Motor neuron (in vitro differentiated cells): ENCODE data around the gene RABL3. TPM values are rescaled to one million over a fixed set of nuclear protein-coding genes. Genes with fewer than 3 reads are reported as not detected.
"Not testable (repeated sequence)": the region's sequence is repeated elsewhere in the genome, so short reads cannot be mapped to it uniquely, and the experiment has no call there.

ENCODE experiments used
- ATAC-seq, 8 experiments: fragments of 200-7000 bp; cut with Tn5 transposase; replicated peaks in 6 of 8; 2 replicates each; pipeline ENCODE4 v1.8.0; 2021; ENCODE audit warnings: mild to moderate bottlenecking in 8 of 8, moderate library complexity in 8 of 8
- H3K27ac ChIP-seq, 2 donors: fragments of 250-450 bp; sonication (Bioruptor Pico); 2 replicates each; pipeline ENCODE4 v1.9.0; 2021; ENCODE audit warnings: antibody characterized with exemption in 2 of 2, mild to moderate bottlenecking in 2 of 2, moderate library complexity in 1 of 2
- H3K4me1 ChIP-seq, 2 donors: fragments of 250-450 bp; sonication (Bioruptor Pico); replicated peaks in 1 of 2; 2 replicates each; pipeline ENCODE4 v1.6.1; 2021; ENCODE audit warnings: antibody characterized with exemption in 2 of 2, mild to moderate bottlenecking in 2 of 2, moderate library complexity in 1 of 2
- H3K4me3 ChIP-seq, 5 donors: fragments of 250-450 bp; sonication (Bioruptor Pico); 2 replicates each; pipeline ENCODE4 v1.9.0; 2021; ENCODE audit warnings: antibody characterized with exemption in 5 of 5, mild to moderate bottlenecking in 5 of 5, moderate library complexity in 4 of 5
- WGBS, 10 experiments: fragments of 450-650 bp; shearing (Covaris generic); methylation state at CpG; one replicate each; pipeline ENCODE4 v1.0.0; 2022; 5-methylcytosine and 5-hydroxymethylcytosine counted together
- in situ Hi-C, 9 experiments: fragments of 400-800 bp; cut with MboI; loops; one replicate each; pipeline ENCODE4 v1.15.0; 2021; ENCODE audit warnings: low sequenced_read_pairs in 9 of 9, low pct_unique_long_range_greater_than_20kb in 2 of 9; ENCODE audit not compliant: unreplicated experiment in 9 of 9
- total RNA-seq, 8 experiments: library from RNA; unstranded; fragments of 300-600 nt; gene quantifications; 2 replicates each; pipeline versions ENCODE4 v1.2.3 to v1.2.4, GENCODE V29; 2022

The RABL3 gene
- total RNA-seq, 8 experiments from 2014 or later, result 5.3 to 15.2 (median 11.3) TPM

DNA sequence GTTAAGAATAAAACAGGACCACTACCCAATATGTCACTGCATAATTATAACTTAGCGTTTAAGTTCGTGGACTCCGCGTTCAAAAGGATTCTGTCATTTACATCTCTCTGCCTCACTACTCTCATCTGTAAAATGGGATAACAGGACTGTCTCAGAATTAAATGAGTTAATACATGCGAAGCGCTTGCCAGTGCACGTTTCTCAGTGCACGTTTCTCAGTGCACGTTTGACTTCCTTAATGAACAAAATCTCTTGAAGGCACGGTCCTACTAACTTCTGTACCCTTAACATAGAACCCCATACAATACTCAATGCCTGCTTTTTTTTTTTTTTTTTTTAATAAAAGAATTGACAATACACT is 499 bp downstream of the RABL3 start:
- in situ Hi-C loops, result no loop called here
- peak in 1 of 8 experiments; percentile 4 for ATAC-seq
- peak overlapping the region; percentile 70 to 97 (median 90) for H3K4me3 ChIP-seq
- H3K4me1 ChIP-seq, result peaks cover 5 to 8% of the 10 kb centered on the region in 2 donors
- 0 to 60% (median 26%) methylated on average over 4 to 10 of the region's 10 CpGs for WGBS, 10 experiments
- H3K27ac ChIP-seq, result peak overlapping the region; percentile 97 to 98

DNA sequence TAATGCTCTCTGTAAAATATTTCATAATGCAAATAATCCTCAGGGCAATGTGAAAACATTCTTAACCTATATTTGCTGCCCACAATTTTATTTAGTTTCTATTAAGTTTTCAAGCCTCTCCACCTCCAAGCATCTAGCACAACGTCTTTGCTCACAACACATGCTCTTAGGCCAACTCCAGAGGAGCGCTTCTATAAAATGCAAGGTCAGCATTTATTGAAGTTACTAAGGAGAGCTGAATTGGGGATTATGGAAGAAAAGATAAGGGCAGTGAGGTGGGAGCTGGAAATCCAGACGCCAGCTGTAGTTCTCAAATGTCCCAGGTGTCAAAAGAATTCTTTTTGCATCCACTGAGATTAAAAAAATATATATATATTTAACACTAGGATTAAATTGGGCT is 996 bp downstream of the RABL3 start:
- in situ Hi-C loops, result no loop called here
- WGBS, 10 experiments, result 0 to 100% (median 66%) methylated on average over 1 to 3 of the region's 3 CpGs; no CpG with 5 or more reads in 2 of the 10 experiments
- Histone ChIP-seq H3K4me3 (peak overlapping the region in 1 of 5 donors; percentile 97), H3K27ac (no peak overlapping the region), H3K4me1 (peaks cover 5 to 8% of the 10 kb centered on the region in 2 donors)
- no peak for ATAC-seq

DNA sequence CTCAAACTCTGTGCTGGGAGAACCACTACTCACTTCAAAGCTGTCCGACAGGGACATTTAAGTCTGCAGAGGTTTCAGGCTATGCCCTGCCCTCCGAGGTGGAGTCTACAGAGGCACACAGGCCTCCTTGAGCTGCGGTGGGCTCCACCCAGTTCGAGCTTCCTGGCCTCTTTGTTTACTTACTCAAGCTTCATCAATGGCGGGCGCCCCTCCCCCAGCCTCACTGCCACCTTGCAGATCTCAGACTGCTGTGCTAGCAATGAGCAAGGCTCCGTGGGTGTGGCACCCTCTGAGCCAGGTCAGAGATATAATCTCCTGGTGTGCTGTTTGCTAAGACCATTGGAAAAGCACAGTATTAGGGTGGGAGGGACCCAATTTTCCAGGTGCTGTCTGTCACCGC is 4.3 kb downstream of the RABL3 start:
- H3K4me1 ChIP-seq, H3K27ac ChIP-seq, H3K4me3 ChIP-seq, in situ Hi-C loops, ATAC-seq: not testable (repeated sequence)
- 83 to 100% (median 100%) methylated on average over 1 to 3 of the region's 8 CpGs; no CpG with 5 or more reads in 6 of the 10 experiments for WGBS, 10 experiments

DNA sequence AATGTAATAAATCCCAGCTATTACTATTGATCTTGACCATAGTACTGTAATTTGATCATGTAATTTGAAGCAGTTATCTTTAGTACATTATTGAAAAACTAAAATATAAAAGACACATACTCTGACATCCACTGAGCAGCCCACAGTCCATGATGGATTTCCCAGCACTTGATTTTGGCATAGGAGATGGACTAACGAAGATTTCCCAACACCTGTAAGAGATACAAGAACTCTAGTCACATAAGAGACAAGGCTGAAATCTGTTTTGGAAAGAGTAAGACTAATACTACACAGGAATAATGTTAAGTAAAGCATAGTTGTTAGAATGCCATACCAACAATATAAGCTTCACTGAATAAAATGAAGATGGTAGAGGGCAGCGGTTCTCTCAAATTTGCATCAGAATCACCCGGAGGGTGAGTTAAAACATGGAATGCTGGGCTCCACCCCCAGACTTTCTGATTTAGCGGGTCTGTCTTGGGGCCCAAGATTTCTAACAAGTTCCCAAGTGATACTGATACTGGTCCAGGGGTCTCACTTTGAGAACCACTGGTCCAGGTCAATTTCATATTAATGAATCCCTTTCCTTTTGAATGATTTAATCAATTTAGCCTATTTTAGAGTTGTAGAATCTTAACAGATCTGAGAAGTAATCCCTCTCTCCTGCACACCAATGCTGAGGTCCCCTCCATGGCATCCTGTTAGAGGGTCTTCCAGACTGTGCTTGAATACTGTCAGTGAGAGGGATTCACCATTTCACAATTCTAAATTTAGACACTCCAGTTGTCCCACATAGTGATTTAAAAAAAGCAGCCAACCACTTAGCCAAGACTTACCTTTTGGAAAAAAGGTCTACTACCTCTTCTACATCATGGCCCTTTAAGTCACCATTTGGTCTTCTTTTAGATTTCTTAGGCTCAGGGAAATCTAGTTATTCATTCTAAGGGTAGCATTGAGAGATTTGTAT is 11.5 kb downstream of the RABL3 start:
- Histone ChIP-seq H3K27ac (no peak overlapping the region), H3K4me1 (no peaks in the 10 kb centered on the region), H3K4me3 (no peak overlapping the region)
- ATAC-seq, result no peak
- 40 to 95% (median 60%) methylated on average over 1 to 4 of the region's 4 CpGs; no CpG with 5 or more reads in 1 of the 10 experiments for WGBS, 10 experiments
- in situ Hi-C loops, result no loop called here

DNA sequence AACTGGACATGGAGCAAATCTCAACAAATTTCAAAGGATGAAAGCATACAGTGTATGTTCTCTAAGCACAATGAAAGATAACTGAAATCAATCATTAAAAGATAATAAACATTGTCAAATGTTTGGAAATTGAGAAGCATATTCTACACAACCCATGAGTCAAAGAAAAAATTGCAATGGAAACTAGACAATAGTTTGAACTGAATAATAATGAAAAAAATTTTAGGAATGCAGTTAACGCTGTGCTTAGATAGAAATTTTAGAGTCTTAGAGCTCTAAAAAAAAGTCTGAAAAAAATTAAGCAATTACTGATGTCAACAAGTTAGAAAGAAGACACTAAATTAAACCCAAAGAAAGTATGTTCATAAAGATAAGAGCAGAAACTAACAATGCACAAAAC is 15.5 kb downstream of the RABL3 start:
- no peaks in the 10 kb centered on the region for H3K4me1 ChIP-seq
- no peak overlapping the region for H3K4me3 ChIP-seq
- 36 to 100% (median 88%) methylated on average over 1 of the region's 1 CpG for WGBS, 10 experiments
- no peak for ATAC-seq
- H3K27ac ChIP-seq, result no peak overlapping the region
- in situ Hi-C loops, result no loop called here

DNA sequence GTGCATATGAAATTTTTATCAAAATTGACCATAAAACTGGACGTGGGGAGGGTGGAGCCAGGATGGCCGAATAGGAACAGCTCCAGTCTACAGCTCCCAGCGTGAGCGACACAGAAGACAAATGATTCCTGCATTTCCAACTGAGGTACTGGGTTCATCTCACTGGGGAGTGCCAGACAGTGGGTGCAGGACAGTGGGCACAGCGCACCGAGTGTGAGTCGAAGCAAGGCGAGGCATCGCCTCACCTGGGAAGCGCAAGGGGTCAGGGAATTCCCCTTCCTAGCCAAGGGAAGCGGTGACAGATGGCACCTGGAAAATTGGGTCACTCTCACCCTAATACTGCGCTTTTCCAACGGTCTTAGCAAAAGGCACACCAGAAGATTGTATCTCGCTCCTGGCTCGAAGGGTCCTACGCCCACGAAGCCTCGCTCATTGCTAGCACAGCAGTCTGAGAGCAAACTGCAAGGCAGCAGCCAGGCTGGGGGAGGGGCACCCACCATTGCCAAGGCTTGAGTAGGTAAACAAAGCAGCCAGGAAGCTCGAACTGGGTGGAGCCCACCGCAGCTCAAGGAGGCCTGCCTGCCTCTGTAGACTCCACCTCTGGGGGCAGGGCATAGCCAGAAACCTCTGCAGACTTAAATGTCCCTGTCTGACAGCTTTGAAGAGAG is 23.0 kb downstream of the RABL3 start:
- in situ Hi-C loops, H3K4me1 ChIP-seq, ATAC-seq: not testable (repeated sequence)
- 20 to 90% (median 30%) methylated on average over 1 to 12 of the region's 20 CpGs; no CpG with 5 or more reads in 3 of the 10 experiments for WGBS, 10 experiments
- Histone ChIP-seq H3K27ac (peak overlapping the region in 1 of 2 donors; percentile 17), H3K4me3 (peak overlapping the region in 3 of 5 donors; percentile 21 to 27 (median 25))

DNA sequence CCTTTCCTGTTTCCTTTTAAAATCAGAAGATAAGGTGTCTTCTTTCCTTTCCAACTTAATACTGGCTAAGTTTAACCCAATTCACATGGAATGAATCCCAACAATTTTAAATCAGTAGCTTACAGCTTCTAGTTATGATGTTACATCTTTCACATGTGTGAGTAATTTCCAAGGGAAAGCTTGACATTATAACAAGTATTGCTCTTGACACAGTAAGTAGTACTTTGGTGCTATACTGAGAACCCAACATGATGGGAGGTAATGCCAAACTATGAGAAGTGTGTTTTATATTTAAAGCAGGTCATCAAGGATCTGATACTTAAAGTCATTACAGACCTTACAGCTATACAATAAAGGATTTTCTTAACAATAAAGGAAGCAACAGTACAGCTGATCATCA is 29.1 kb downstream of the RABL3 start:
- ATAC-seq, result no peak
- Histone ChIP-seq H3K27ac (no peak overlapping the region), H3K4me1 (no peaks in the 10 kb centered on the region), H3K4me3 (no peak overlapping the region)
- in situ Hi-C loops, result no loop called here

DNA sequence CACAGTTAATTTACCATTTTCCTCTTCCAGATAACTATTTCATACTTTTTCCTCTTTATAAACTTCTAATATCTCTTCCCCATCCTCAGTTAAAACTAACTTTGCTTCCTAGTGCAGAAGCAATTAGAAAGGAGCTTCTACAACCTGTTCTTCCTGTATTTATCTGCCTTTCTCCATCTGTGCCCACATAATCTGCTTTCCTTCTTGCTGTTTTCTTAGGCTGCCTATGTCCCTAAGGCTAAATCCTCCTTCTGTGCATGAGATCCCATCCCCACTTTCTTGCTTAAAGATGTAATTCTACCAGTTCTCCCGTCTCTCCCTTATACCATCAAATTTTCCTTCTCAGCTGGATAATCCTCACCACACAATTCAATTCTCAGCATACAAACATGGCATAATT is 31.9 kb downstream of the RABL3 start:
- WGBS, 10 experiments, result 43 to 100% (median 100%) methylated on average over 1 of the region's 1 CpG; no CpG with 5 or more reads in 1 of the 10 experiments
- Histone ChIP-seq H3K4me3 (no peak overlapping the region), H3K4me1 (no peaks in the 10 kb centered on the region), H3K27ac (no peak overlapping the region)
- no peak for ATAC-seq
- in situ Hi-C loops, result no loop called here

DNA sequence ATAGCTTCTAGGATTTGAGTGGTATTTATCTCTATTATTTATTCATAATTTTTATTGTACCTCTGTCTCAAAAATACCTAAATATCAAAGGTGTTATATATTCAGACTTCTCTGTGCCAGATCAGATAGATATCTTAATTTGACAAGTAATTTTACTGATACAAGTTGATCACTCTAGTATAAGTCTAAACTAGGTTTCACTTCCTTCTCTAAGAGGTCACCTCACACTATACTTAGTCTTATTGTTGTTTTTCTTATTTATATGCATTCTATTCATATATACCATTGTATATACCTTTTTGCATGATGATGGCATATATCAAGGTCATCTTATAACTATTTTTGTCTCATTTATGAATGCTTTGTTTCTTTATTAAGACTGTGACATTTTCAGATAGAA is 33.9 kb downstream of the RABL3 start:
- in situ Hi-C loops, result no loop called here
- H3K27ac ChIP-seq, result no peak overlapping the region
- ATAC-seq, result no peak
- no peaks in the 10 kb centered on the region for H3K4me1 ChIP-seq
- no peak overlapping the region for H3K4me3 ChIP-seq

DNA sequence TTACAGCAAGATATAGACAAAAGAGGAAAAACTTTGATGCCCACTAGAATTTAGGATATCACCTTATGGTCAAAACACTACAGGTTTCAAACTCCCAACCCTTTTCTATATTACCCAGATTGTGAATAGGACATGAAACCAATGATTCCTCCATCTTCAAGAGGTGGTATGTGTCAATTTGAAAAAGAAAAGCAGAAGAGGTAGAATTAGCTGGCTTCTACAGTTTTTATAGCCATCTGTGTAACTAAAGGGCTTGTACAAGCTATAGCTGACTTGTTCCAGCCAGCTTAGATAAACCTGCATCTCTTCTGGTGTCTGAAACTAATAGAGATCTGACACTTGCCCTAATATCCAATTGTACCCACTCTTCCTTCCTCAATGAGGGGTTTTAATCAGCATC is 35.4 kb downstream of the RABL3 start:
- in situ Hi-C loops, result no loop called here
- H3K4me3 ChIP-seq, result no peak overlapping the region
- no peaks in the 10 kb centered on the region for H3K4me1 ChIP-seq
- no peak for ATAC-seq
- no peak overlapping the region for H3K27ac ChIP-seq

DNA sequence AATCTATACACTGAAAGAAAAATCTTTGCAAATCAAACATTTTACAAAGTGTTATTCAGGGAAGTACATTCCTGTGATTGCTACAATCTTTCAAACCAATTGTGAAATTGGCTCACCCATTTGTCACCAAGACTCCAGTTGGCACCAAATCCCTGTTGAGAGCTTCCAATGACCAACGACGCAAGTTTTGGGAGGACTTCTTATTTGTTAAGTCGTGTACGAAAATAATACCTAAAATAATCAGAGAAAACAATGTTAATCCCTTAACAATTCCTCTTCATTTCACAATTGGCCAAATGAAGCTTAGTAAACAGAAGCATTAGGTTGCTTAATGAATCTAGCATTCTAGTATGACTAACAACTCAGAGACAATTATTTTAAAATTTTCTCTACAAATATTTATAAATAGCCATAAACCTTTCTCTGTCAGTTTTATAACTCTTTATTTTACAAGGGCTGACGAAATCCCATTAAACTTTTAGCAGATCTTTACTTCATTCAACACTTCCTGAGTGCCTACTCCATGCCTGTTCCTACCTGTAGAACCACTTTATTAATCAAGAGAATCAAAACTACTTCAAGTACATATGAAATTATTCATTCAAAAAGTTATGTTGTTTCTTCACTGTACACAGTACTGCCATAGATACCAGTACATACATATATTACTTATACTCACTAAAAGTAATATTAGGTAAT is 36.3 kb downstream of the RABL3 start:
- no peak overlapping the region for H3K27ac ChIP-seq
- WGBS, 10 experiments, result 40 to 96% (median 92%) methylated on average over 1 to 5 of the region's 5 CpGs; no CpG with 5 or more reads in 1 of the 10 experiments
- no peak for ATAC-seq

DNA sequence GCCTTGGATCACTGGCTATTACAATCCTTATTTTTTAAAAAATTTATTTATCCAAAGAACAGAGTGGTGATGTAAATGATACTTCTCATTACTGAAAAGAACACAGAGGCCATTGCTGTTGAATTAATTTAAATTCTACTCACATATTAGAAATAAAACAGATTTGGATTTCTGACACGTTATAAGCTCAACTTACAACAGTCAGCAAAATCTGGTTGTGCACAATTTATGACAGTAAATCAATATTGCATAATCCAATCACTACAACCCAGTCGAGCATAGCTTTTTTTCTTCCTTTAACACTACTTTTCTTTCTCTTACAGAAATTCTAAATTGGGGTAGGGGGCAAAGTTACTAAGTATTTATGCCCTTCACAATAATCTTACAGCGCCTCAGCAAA is 43.0 kb downstream of the RABL3 start:
- in situ Hi-C loops, result no loop called here
- 31 to 91% (median 76%) methylated on average over 1 to 3 of the region's 3 CpGs; no CpG with 5 or more reads in 2 of the 10 experiments for WGBS, 10 experiments
- no peak overlapping the region for H3K4me3 ChIP-seq
- ATAC-seq, result no peak
- H3K27ac ChIP-seq, result no peak overlapping the region
- no peaks in the 10 kb centered on the region for H3K4me1 ChIP-seq

More for the DNA sequence above, 36.3 kb downstream of the RABL3 start:
- Histone ChIP-seq H3K4me3 (no peak overlapping the region), H3K4me1 (no peaks in the 10 kb centered on the region)
- in situ Hi-C loops, result no loop called here
